Measurements from ENCODE around the gene LCE3C.

Gene LCE3C

GRCh38 chr1:152582647-152583046 is 17.4 kb upstream of the LCE3C start:
- Histone ChIP-seq H3K9me3 (ENCODE audit: low read length) (no peaks in the 10 kb centered on the region), H4K20me1 (ENCODE audit: insufficient read depth, low read length) (no peaks in the 10 kb centered on the region), H3K4me3 (ENCODE audit: low read depth, low read length, poor library complexity, severe bottlenecking) (no peak overlapping the region)

GRCh38 chr1:152585586-152585985 is 14.4 kb upstream of the LCE3C start:
- Histone ChIP-seq H3K9me3 (ENCODE audit: low read length) (no peaks in the 10 kb centered on the region), H3K36me3 (ENCODE audit: insufficient read depth, low read length) (no peaks in the 10 kb centered on the region), H2AFZ (ENCODE audit: low read length) (no peak overlapping the region), H3K9me2 (ENCODE audit: low read depth, low read length) (no peaks in the 10 kb centered on the region), H3K4me1 (ENCODE audit: insufficient read depth, low read length, severe bottlenecking) (no peaks in the 10 kb centered on the region), H3K27ac (ENCODE audit: low read depth, low read length, poor library complexity, severe bottlenecking) (no peak overlapping the region), H3F3A (ENCODE audit: insufficient read depth, low read length) (no peaks in the 10 kb centered on the region), H3K27me3 (ENCODE audit: insufficient read depth, low read length) (no peaks in the 10 kb centered on the region), H3K4me3 (ENCODE audit: low read depth, low read length, poor library complexity, severe bottlenecking) (no peak overlapping the region), H3K4me2 (ENCODE audit: low read length) (no peak overlapping the region), H3K79me2 (ENCODE audit: insufficient read depth, low read length) (no peaks in the 10 kb centered on the region), H4K20me1 (ENCODE audit: insufficient read depth, low read length) (no peaks in the 10 kb centered on the region), H3K9ac (ENCODE audit: low read length) (no peak overlapping the region)
- TF ChIP-seq CTCF (IDR thresholded peaks at IDR 0.05; ENCODE audit: low read length): no peak
- TF ChIP-seq EZH2 (IDR thresholded peaks at IDR 0.05; ENCODE audit: borderline replicate concordance, low read length): no peak

More at GRCh38 chr1:152582647-152583046, 17.4 kb upstream of the LCE3C start:
- Histone ChIP-seq H3K27me3 (ENCODE audit: insufficient read depth, low read length) (no peaks in the 10 kb centered on the region), H3K9me2 (ENCODE audit: low read depth, low read length) (no peaks in the 10 kb centered on the region), H3F3A (ENCODE audit: insufficient read depth, low read length) (no peaks in the 10 kb centered on the region), H3K79me2 (ENCODE audit: insufficient read depth, low read length) (no peaks in the 10 kb centered on the region), H3K27ac (ENCODE audit: low read depth, low read length, poor library complexity, severe bottlenecking) (no peak overlapping the region), H3K4me1 (ENCODE audit: insufficient read depth, low read length, severe bottlenecking) (no peaks in the 10 kb centered on the region), H3K4me2 (ENCODE audit: low read length) (no peak overlapping the region), H3K9ac (ENCODE audit: low read length) (no peak overlapping the region), H2AFZ (ENCODE audit: low read length) (no peak overlapping the region), H3K36me3 (ENCODE audit: insufficient read depth, low read length) (no peaks in the 10 kb centered on the region)
- TF ChIP-seq CTCF (IDR thresholded peaks at IDR 0.05; ENCODE audit: low read length) (no peak), EZH2 (IDR thresholded peaks at IDR 0.05; ENCODE audit: borderline replicate concordance, low read length) (no peak)

GRCh38 chr1:152596986-152597385 is 3.0 kb upstream of the LCE3C start:
- no peaks in the 10 kb centered on the region for H3K9me3 ChIP-seq (ENCODE audit: low read length)
- H3K36me3 ChIP-seq (ENCODE audit: insufficient read depth, low read length): no peaks in the 10 kb centered on the region
- no peak overlapping the region for H3K27ac ChIP-seq (ENCODE audit: low read depth, low read length, poor library complexity, severe bottlenecking)
- H2AFZ ChIP-seq (ENCODE audit: low read length): no peak overlapping the region
- H3K27me3 ChIP-seq (ENCODE audit: insufficient read depth, low read length): no peaks in the 10 kb centered on the region
- no peaks in the 10 kb centered on the region for H3K4me1 ChIP-seq (ENCODE audit: insufficient read depth, low read length, severe bottlenecking)
- no peak overlapping the region for H3K4me3 ChIP-seq (ENCODE audit: low read depth, low read length, poor library complexity, severe bottlenecking)
- H3K9me2 ChIP-seq (ENCODE audit: low read depth, low read length): no peaks in the 10 kb centered on the region
- TF ChIP-seq EZH2 (IDR thresholded peaks at IDR 0.05; ENCODE audit: borderline replicate concordance, low read length) (no peak), CTCF (IDR thresholded peaks at IDR 0.05; ENCODE audit: low read length) (no peak)
- H4K20me1 ChIP-seq (ENCODE audit: insufficient read depth, low read length): no peaks in the 10 kb centered on the region
- H3F3A ChIP-seq (ENCODE audit: insufficient read depth, low read length): no peaks in the 10 kb centered on the region
- no peak overlapping the region for H3K4me2 ChIP-seq (ENCODE audit: low read length)
- H3K9ac ChIP-seq (ENCODE audit: low read length): no peak overlapping the region
- H3K79me2 ChIP-seq (ENCODE audit: insufficient read depth, low read length): no peaks in the 10 kb centered on the region

Data from OCI-LY1 (cell line).